ENCODE data around the gene RBMS3. TPM values are rescaled to one million over a fixed set of nuclear protein-coding genes. Genes with fewer than 3 reads are reported as not detected.

The RBMS3 gene
- total RNA-seq, 4 donors from 2014 or later, result 116 to 171 (median 152) TPM

GRCh38 chr3:29536016-29536758, 255.3 kb downstream of the RBMS3 start:
- TF ChIP-seq POLR2A (IDR thresholded peaks at IDR 0.05) (no peak), CTCF (IDR thresholded peaks at IDR 0.05) (no peak)
- Histone ChIP-seq H3K27me3 (no peaks in the 10 kb centered on the region), H3K27ac (no peak overlapping the region), H3K9me3 (no peaks in the 10 kb centered on the region), H3K36me3 (no peaks in the 10 kb centered on the region), H3K4me1 (peaks cover 32 to 38% of the 10 kb centered on the region in 2 donors), H3K4me3 (replicated peaks in 1 of 3) (no peak overlapping the region)
- intact Hi-C loops (cut with DNase I), result no loop called here
- DNase-seq, result no peak
- 90 to 92% methylated on average over 4 of the region's 4 CpGs for WGBS, 2 donors

GRCh38 chr3:29537889-29538609, 257.2 kb downstream of the RBMS3 start:
- H3K27me3 ChIP-seq, result no peaks in the 10 kb centered on the region
- H3K4me1 ChIP-seq, result peaks cover 36 to 40% of the 10 kb centered on the region in 2 donors
- intact Hi-C loops (cut with DNase I), result no loop called here
- 56 to 73% methylated on average over 5 of the region's 5 CpGs for WGBS, 2 donors
- TF ChIP-seq POLR2A (IDR thresholded peaks at IDR 0.05), result no peak
- TF ChIP-seq CTCF (IDR thresholded peaks at IDR 0.05), result no peak
- H3K4me3 ChIP-seq (replicated peaks in 1 of 3), result no peak overlapping the region
- no peak for DNase-seq
- no peaks in the 10 kb centered on the region for H3K36me3 ChIP-seq
- no peaks in the 10 kb centered on the region for H3K9me3 ChIP-seq
- H3K27ac ChIP-seq, result peak overlapping the region in 1 of 3 donors; percentile 33

- TF ChIP-seq POLR2A (IDR thresholded peaks at IDR 0.05), result no peak
- no peak for TF ChIP-seq CTCF (IDR thresholded peaks at IDR 0.05)
- H3K4me1 ChIP-seq, result peaks cover 36 to 40% of the 10 kb centered on the region in 2 donors
- no peaks in the 10 kb centered on the region for H3K27me3 ChIP-seq
- WGBS, 2 donors, result 77 to 79% methylated on average over 2 of the region's 2 CpGs
- no peaks in the 10 kb centered on the region for H3K36me3 ChIP-seq
- H3K9me3 ChIP-seq, result no peaks in the 10 kb centered on the region
- peak overlapping the region in 2 of 3 donors; percentile 24 to 33 for H3K27ac ChIP-seq
- H3K4me3 ChIP-seq (replicated peaks in 1 of 3), result no peak overlapping the region
- intact Hi-C loops (cut with DNase I), result no loop called here
- no peak for DNase-seq
Observed at GRCh38 chr3:29538610-29538958, 257.7 kb downstream of the RBMS3 start.

- H3K9me3 ChIP-seq, result no peaks in the 10 kb centered on the region
- no peaks in the 10 kb centered on the region for H3K36me3 ChIP-seq
- DNase-seq, result no peak
- WGBS, 2 donors, result 97 to 98% methylated on average over 5 of the region's 5 CpGs
- TF ChIP-seq CTCF (IDR thresholded peaks at IDR 0.05), result no peak
- TF ChIP-seq POLR2A (IDR thresholded peaks at IDR 0.05), result no peak
- no peaks in the 10 kb centered on the region for H3K27me3 ChIP-seq
- peaks cover 36 to 49% of the 10 kb centered on the region in 2 donors for H3K4me1 ChIP-seq
- intact Hi-C loops (cut with DNase I), result no loop called here
- H3K27ac ChIP-seq, result peak overlapping the region in 2 of 3 donors; percentile 30 to 53
- no peak overlapping the region for H3K4me3 ChIP-seq (replicated peaks in 1 of 3)
Observed at GRCh38 chr3:29540544-29540943, 259.7 kb downstream of the RBMS3 start.

All from thyroid gland (tissue), 4 donors.